Measurements from ENCODE around the gene TBX21.
"Not testable (repeated sequence)": the region's sequence is repeated elsewhere in the genome, so short reads cannot be mapped to it uniquely, and the experiment has no call there.

TBX21 gene

DNA sequence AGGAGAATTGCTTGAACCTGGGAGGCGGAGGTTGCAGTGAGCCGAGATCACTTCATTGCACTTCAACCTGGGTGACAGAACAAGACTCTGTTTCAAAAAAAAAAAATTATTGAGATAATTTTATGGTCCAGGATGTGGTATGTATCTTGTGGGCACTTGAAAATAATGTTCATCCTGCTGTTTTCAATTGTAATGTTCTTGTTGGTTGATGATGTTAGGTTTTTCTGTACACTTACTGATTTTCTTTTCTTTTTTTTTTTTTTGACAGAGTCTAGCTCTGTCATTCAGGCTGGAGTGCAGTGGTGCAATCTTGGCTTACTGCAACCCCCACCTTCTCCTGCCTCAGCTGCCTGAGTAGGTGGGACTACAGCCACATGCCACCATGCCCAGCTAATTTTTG, 29.7 kb downstream of the TBX21 start:
- H3K4me3 ChIP-seq (ENCODE audit: low read depth, low read length) = no peak overlapping the region

DNA sequence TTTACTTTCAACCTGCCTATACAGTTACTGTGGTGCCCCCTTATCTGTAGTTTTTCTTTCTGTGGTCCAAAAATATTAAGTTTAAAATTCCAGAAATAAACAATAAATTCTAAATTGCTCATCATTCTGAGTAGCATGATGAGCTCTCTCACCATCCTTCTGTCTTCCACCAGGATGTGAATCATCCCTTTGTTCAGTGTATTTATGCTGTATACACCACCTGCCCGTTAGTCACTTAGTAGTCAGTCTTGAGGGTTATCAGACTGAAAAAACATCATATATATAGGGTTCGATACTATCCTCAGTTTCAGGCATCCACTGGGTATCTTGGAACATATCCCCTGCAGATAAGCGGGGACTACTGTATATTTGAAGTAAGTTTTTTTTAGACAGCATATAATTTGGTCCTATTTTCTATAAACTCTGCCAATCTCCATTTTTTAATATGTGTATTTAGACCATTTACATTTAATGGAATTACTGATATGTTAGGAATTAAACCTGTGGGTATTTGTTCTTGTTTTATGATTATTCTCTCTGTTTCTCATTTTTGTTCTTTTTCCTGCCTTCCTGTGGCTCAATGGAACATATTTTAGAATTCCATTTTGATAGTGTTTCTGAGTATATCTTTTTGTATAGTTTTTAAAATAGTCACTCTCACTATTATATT, 31.0 kb downstream of the TBX21 start:
- no peak overlapping the region for H3K4me3 ChIP-seq (ENCODE audit: low read depth, low read length)

DNA sequence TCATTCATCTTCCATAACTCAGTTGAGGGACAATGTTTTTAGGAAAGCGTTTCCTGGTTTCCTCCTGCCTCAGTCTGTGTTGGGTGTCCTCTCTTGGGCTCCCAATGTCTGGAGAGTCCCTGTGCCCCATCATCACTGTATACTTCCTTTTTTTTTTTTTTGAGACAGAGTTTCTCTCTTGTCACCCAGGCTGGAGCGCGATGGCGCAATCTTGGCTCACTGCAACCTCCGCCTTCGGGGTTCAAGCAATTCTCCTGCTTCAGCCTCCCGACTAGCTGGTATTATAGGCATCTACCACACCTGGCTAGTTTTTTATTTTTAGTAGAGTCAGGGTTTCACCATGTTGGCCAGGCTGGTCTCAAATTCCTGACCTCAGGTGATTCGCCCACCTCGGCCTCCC, 40.6 kb downstream of the TBX21 start:
- H3K4me3 ChIP-seq (ENCODE audit: low read depth, low read length) = not testable (repeated sequence)

GRCh38 chr17:47774331-47774730, 41.3 kb downstream of the TBX21 start:
- H3K4me3 ChIP-seq (ENCODE audit: low read depth, low read length) = no peak overlapping the region

DNA sequence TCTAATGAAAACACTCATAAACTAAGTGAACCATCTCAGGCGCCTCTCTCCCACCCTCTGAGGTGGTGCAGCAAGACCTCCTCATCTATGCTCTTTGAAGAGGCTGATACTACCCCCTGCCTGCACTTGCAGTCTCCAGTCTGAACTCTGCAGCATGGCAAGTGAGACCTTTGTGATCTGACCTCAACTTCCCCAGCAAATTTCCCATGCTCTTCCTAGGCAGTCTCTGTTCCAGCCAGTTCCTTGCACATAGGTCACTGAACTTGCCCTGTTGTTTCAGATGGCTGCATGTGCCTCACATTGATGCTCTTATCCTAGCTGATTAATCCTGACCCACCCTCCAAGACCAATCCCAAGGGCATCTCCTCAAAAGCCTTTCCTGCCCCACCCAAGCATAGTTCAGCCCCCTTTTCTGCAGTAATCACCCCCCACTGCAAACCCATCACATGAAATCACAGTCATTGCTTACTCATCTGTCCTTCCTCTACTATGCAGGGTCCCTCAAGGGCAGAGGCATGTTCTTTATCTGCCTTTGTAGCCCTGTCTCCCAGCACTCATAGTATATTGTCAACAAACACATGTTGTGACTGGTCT, 42.0 kb downstream of the TBX21 start:
- no peak overlapping the region for H3K4me3 ChIP-seq (ENCODE audit: low read depth, low read length)

GRCh38 chr17:47776330-47777197, 43.5 kb downstream of the TBX21 start:
- H3K4me3 ChIP-seq (ENCODE audit: low read depth, low read length) = no peak overlapping the region

- H3K4me3 ChIP-seq (ENCODE audit: low read depth, low read length) = no peak overlapping the region
Measured at GRCh38 chr17:47778184-47778635, 45.2 kb downstream of the TBX21 start.

DNA sequence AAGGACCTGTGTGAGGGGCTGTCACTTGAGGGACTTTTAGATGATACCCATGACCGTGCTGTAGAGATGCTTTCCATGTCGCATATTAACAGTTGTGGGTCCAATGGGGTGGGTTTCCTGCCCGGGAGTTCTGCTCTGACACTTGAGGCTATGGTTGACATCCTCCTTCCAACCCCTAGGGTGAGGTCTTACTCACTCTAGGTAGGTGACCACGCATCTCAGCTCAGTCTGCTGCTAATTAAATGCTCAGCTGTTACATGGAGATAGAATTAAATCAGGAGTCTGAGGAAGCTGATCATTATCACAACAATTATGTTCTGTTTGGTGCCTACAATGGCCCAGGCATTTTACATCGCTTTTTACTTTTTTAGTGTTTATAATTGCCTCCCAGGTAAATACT, 48.4 kb downstream of the TBX21 start:
- no peak overlapping the region for H3K4me3 ChIP-seq (ENCODE audit: low read depth, low read length)

DNA sequence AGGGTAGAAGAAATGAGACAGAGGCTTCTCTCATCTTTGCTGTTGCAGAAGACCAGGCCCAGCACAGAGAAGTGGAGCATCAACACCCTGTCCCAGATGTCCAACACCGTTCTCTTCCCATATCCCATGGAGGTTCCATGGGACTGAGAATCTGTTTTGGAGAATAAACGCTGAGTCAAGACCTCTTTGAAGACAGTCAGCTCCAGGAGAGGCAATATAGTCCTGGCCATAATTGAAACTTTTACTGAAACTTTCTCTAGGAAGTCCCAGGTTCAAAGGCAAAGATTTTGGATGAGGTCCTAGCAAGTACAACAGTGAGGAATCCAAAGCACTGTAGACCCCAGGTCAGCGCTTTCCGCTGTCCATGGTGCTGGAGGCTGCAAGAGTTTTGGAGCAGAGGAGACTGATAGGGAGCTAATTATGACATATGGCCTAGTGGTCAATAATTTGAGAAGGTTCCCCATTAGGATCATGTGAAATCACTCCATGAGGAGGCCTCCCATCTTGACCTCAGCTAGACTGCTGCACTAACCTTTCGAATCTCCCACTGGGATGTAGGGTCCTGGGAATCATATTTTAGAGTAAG, 52.6 kb downstream of the TBX21 start:
- H3K4me3 ChIP-seq (ENCODE audit: low read depth, low read length) = no peak overlapping the region

DNA sequence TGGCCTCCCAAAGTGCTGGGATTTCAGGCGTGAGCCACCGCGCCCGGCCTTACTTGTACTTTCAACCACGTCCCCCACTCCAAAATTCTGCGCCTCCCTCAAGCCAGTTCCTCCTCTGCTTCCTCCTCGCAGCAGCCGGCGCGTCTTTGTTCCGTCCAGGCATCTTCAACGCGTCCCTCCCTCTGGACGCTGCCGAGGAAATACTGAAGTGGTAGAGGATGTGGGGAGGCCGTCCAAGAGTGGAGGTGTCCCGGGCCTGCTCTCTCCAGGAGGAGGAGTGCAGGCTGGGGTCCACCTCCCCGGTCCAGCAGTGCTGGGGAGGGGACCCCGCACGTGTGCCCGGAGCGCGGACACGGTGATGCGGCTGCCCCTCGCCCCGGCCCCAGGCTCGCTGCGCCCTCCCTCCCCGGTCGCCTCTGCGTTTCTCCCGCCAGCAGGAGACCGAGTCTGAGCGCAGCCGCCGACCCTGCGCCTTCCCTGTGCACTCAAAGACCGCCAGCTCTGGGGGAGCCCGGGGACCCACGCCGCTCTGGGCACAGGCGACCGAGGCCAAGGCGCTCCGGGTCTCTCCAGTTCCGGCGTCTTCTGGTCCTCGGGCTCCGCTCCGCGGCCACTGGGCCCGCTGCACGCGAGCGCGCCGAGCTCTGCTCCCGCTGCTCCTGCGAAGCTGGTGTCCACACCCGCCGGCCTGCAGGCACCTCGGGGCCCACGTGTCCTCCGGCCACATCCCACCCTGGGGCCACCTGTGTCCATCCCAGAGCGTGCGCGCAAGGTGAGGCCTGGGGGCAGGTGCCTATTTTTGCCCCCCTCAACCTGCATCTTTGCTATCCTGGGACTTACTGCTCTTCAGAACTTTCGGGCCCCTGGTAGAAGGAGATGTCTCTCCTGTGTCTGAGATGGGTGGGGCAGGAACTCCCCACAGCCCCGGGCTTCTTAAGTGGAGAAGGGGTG, 56.9 kb downstream of the TBX21 start:
- peak overlapping the region; percentile 33 for H3K4me3 ChIP-seq (ENCODE audit: low read depth, low read length)

DNA sequence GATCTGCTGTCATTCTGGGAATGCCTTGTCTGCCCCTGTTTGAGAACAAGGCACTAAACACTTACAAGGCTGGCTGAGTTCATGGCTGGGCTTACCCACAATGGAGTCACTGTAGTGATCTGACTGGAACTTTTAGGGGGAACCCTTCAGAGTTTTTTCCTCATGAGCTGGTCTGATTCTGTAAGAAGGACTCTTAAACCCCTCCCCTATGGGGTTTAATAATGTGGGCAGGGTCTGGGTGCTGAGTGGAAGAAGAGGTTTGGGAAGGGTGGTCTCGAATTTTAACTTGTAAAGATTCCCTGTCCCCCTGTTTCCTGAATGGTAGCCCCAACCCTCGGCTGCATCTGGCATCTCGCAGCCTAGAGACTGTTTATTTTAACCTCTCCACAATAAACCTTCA, 58.0 kb downstream of the TBX21 start:
- H3K4me3 ChIP-seq (ENCODE audit: low read depth, low read length) = no peak overlapping the region

DNA sequence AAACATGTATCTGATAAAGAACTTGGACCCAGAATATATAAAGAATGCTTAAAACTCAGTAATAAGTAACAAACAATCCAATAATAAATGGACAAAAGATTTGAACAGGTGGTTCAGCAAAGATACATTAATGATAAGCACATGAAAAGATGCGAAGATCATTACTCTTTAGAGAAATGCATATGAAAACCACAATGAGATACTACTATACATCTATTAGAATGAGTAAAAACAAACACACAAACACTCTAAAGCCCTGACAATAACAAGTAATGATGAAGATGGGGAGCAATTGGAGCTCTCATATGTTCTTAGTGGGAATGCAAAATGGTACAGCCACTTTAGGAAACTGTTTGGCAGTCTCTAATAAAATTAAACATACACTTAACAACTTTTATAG, 59.4 kb downstream of the TBX21 start:
- H3K4me3 ChIP-seq (ENCODE audit: low read depth, low read length) = no peak overlapping the region

DNA sequence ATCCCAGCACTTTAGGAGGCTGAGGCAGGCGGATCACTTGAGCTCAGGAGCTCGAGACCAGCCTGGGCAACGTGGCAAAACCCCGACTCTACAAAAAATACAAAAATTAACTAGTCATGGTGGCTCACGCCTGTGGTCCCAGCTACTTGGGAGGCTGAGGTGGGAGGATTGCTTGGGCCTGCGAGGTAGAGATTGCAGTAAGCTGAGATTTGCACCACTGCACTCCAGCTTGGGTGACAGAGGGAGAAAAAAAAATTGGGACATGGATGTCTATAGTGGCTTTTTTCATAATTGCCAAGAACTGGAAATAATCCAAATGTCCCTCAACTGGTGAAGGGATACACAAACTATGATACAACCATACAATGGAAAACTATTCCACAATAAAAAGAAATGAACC, 59.9 kb downstream of the TBX21 start:
- no peak overlapping the region for H3K4me3 ChIP-seq (ENCODE audit: low read depth, low read length)

Data from iPS-11a (cell line).